HepG2 (cell line): ENCODE measurements around the gene PXDC1. TPM values are rescaled to one million over a fixed set of nuclear protein-coding genes. Genes with fewer than 3 reads are reported as not detected.

Experiments used
- CREM ChIP-seq, 2 experiments: sonication (generic) in 1 of 2; formaldehyde crosslinking in 1 of 2; IDR thresholded peaks; 2 replicates each; pipeline versions ENCODE4 v1.4.0 to v1.6.1; 2016 to 2020; ENCODE audit warnings: antibody characterized with exemption in 1 of 2, mild to moderate bottlenecking in 1 of 2, missing genetic modification reagents in 1 of 2
- ERF ChIP-seq: IDR thresholded peaks from 2 replicates; pipeline ENCODE4 v1.6.1; 2018; ENCODE audit warnings: missing biosample characterization, missing genetic modification reagents
- GFI1 ChIP-seq: sonication (generic); formaldehyde crosslinking; IDR thresholded peaks from 2 replicates; pipeline ENCODE4 v1.5.0; 2020; ENCODE audit warnings: missing genetic modification reagents, mild to moderate bottlenecking, borderline replicate concordance
- HNF1B ChIP-seq: sonication (generic); formaldehyde crosslinking; IDR thresholded peaks from 2 replicates; pipeline ENCODE4 v1.5.1; 2020; ENCODE audit warnings: mild to moderate bottlenecking, moderate library complexity, missing genetic modification reagents
- LCORL ChIP-seq, 2 experiments: fragments of 450-650 bp in 1 of 2; sonication (generic) in 1 of 2; formaldehyde crosslinking in 1 of 2; IDR thresholded peaks; 2 replicates each; pipeline versions ENCODE4 v1.5.0 to v1.6.1; 2017 to 2020; ENCODE audit warnings: antibody characterized with exemption in 1 of 2, missing genetic modification reagents in 1 of 2
- NR1H2 ChIP-seq: sonication (generic); formaldehyde crosslinking; IDR thresholded peaks from 2 replicates; pipeline ENCODE4 v1.8.1; 2022; ENCODE audit warnings: low read depth, missing genetic modification reagents, borderline replicate concordance
- PITX1 ChIP-seq: sonication (generic); formaldehyde crosslinking; IDR thresholded peaks from 2 replicates; pipeline ENCODE4 v1.5.1; 2020; ENCODE audit warnings: mild to moderate bottlenecking, missing genetic modification reagents
- SETDB1 ChIP-seq: sonication (generic); formaldehyde crosslinking; IDR thresholded peaks from 2 replicates; pipeline ENCODE4 v1.5.1; 2020; ENCODE audit warnings: missing genetic modification reagents, mild to moderate bottlenecking, borderline replicate concordance
- SMAD9 ChIP-seq: sonication (generic); formaldehyde crosslinking; IDR thresholded peaks from 2 replicates; pipeline ENCODE4 v1.5.1; 2020; ENCODE audit warnings: mild to moderate bottlenecking, missing genetic modification reagents
- TP53 ChIP-seq: sonication (generic); formaldehyde crosslinking; conservative IDR thresholded peaks from 2 replicates; pipeline ENCODE4 v1.4.0; 2020; ENCODE audit warnings: missing genetic modification reagents
- ZFAT ChIP-seq: sonication (generic); formaldehyde crosslinking; conservative IDR thresholded peaks from 2 replicates; pipeline ENCODE4 v1.8.1; 2023; ENCODE audit warnings: missing genetic modification reagents, inconsistent platforms
- ZFP36L2 ChIP-seq: sonication (generic); formaldehyde crosslinking; IDR thresholded peaks from 2 replicates; pipeline ENCODE4 v1.4.0; 2020; ENCODE audit warnings: missing genetic modification reagents
- ZFP37 ChIP-seq: sonication (generic); formaldehyde crosslinking; IDR thresholded peaks from 2 replicates; pipeline ENCODE4 v1.4.0; 2020; ENCODE audit warnings: missing genetic modification reagents, borderline replicate concordance
- ZNF274 ChIP-seq: sonication (generic); formaldehyde crosslinking; IDR thresholded peaks from 2 replicates; pipeline ENCODE4 v1.5.1; 2020; ENCODE audit warnings: mild to moderate bottlenecking, missing genetic modification reagents
- ZNF484 ChIP-seq: sonication (generic); formaldehyde crosslinking; IDR thresholded peaks from 2 replicates; pipeline ENCODE4 v1.5.1; 2020; ENCODE audit warnings: mild to moderate bottlenecking, low read depth, missing genetic modification reagents, borderline replicate concordance
- ZNF746 ChIP-seq: sonication (generic); formaldehyde crosslinking; IDR thresholded peaks from 2 replicates; pipeline ENCODE4 v1.8.0; 2022; ENCODE audit warnings: mild to moderate bottlenecking, missing genetic modification reagents
- polyA plus RNA-seq, 8 experiments: library from polyadenylated mRNA; depleted of rRNA in 3 of 8; stranded (reverse) in 7 of 8; unstranded in 1 of 8; fragments of >200 nt; fragmentation: Illumina TruSeq in 4 of 8; extraction: Trizol in 4 of 8; gene quantifications; 2 replicates each; pipeline versions ENCODE4 v1.2.1 to v1.2.3, GENCODE V29; 2011 to 2016; ENCODE audit warnings: low read depth in 4 of 8, missing spikeins in 1 of 8, mixed read lengths in 1 of 8; ENCODE audit not compliant: insufficient read depth in 1 of 8
- total RNA-seq, 5 experiments: library from RNA; depleted of rRNA; stranded (reverse); fragments of >200 nt; fragmentation: Illumina TruSeq; extraction: Trizol; gene quantifications; 2 replicates each; pipeline ENCODE4 v1.2.3, GENCODE V29; 2016; ENCODE audit warnings: low read depth in 1 of 5
- TF ChIP-seq, protein P1 (sequence below): sonication (generic); formaldehyde crosslinking; IDR thresholded peaks from 2 replicates; pipeline ENCODE4 v1.8.0; 2022; ENCODE audit warnings: missing genetic modification reagents, low read depth, mild to moderate bottlenecking, borderline replicate concordance
- TF ChIP-seq, protein P2 (sequence below): IDR thresholded peaks from 2 replicates; pipeline ENCODE4 v1.6.1; 2016; ENCODE audit warnings: mild to moderate bottlenecking
- TF ChIP-seq, protein P3 (sequence below): sonication (generic); formaldehyde crosslinking; IDR thresholded peaks from 2 replicates; pipeline ENCODE4 v1.4.0; 2020; ENCODE audit warnings: mild to moderate bottlenecking, missing genetic modification reagents
- TF ChIP-seq, protein P4 (sequence below): sonication (generic); formaldehyde crosslinking; IDR thresholded peaks from 2 replicates; pipeline ENCODE4 v1.5.0; 2020; ENCODE audit warnings: mild to moderate bottlenecking, missing genetic modification reagents, borderline replicate concordance

PXDC1 gene
- total and polyA plus RNA-seq, 2 of the 13 experiments (the other 11 are each of a cell fraction or from before 2014, with no cell fraction given): 32.4 to 34.7 TPM

- TF ChIP-seq, protein P1, sequence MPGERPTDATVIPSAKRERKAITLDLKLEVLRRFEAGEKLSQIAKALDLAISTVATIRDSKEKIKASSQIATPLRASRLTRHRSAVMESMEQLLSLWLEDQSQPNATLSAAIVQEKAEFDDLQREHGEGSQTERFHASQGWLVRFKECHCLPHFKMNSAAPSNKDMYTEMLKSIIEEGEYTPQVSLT (CRISPR knock-in tag): 0 out of 2 replicates have a peak, but pooled peaks have one; percentile 67
- TF ChIP-seq SMAD9 (CRISPR knock-in tag): 0 out of 2 replicates have a peak, but pooled peaks have one; percentile 16
- TF ChIP-seq HNF1B (CRISPR knock-in tag): peak; percentile 51
- peak; percentile 48; the same call in 1 of the 2 replicates for TF ChIP-seq ERF (CRISPR knock-in tag)
- no peak for TF ChIP-seq TP53
- TF ChIP-seq, protein P2, sequence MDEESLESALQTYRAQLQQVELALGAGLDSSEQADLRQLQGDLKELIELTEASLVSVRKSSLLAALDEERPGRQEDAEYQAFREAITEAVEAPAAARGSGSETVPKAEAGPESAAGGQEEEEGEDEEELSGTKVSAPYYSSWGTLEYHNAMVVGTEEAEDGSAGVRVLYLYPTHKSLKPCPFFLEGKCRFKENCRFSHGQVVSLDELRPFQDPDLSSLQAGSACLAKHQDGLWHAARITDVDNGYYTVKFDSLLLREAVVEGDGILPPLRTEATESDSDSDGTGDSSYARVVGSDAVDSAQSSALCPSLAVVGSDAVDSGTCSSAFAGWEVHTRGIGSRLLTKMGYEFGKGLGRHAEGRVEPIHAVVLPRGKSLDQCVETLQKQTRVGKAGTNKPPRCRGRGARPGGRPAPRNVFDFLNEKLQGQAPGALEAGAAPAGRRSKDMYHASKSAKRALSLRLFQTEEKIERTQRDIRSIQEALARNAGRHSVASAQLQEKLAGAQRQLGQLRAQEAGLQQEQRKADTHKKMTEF (CRISPR knock-in tag): peak; percentile 61; the same call in 1 of the 2 replicates
- no peak for TF ChIP-seq ZFAT (CRISPR knock-in tag)
- peak; percentile 54; the same call in 1 of the 2 replicates for TF ChIP-seq LCORL (IDR thresholded peaks at IDR 0.05)
- TF ChIP-seq LCORL (CRISPR knock-in tag; IDR thresholded peaks at IDR 0.05): peak; percentile 72
- peak; percentile 48; the same call in 1 of the 2 replicates for TF ChIP-seq CREM (IDR thresholded peaks at IDR 0.05)
- no peak for TF ChIP-seq CREM (CRISPR knock-in tag; IDR thresholded peaks at IDR 0.05)
- 0 out of 2 replicates have a peak, but pooled peaks have one; percentile 41 for TF ChIP-seq PITX1
- TF ChIP-seq, protein P3, sequence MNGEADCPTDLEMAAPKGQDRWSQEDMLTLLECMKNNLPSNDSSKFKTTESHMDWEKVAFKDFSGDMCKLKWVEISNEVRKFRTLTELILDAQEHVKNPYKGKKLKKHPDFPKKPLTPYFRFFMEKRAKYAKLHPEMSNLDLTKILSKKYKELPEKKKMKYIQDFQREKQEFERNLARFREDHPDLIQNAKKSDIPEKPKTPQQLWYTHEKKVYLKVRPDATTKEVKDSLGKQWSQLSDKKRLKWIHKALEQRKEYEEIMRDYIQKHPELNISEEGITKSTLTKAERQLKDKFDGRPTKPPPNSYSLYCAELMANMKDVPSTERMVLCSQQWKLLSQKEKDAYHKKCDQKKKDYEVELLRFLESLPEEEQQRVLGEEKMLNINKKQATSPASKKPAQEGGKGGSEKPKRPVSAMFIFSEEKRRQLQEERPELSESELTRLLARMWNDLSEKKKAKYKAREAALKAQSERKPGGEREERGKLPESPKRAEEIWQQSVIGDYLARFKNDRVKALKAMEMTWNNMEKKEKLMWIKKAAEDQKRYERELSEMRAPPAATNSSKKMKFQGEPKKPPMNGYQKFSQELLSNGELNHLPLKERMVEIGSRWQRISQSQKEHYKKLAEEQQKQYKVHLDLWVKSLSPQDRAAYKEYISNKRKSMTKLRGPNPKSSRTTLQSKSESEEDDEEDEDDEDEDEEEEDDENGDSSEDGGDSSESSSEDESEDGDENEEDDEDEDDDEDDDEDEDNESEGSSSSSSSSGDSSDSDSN (CRISPR knock-in tag): no peak
- TF ChIP-seq ZNF274: peak; percentile 46; the same call in 1 of the 2 replicates
- TF ChIP-seq ZNF746: no peak
- TF ChIP-seq, protein P4, sequence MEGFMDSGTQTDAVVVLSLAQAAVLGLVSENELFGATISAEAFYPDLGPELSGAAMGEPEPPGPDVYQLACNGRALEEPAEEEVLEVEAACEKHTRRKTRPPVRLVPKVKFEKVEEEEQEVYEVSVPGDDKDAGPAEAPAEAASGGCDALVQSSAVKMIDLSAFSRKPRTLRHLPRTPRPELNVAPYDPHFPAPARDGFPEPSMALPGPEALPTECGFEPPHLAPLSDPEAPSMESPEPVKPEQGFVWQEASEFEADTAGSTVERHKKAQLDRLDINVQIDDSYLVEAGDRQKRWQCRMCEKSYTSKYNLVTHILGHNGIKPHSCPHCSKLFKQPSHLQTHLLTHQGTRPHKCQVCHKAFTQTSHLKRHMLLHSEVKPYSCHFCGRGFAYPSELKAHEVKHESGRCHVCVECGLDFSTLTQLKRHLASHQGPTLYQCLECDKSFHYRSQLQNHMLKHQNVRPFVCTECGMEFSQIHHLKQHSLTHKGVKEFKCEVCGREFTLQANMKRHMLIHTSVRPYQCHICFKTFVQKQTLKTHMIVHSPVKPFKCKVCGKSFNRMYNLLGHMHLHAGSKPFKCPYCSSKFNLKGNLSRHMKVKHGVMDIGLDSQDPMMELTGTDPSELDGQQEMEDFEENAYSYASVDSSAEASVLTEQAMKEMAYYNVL (CRISPR knock-in tag): no peak
- no peak for TF ChIP-seq ZFP37 (CRISPR knock-in tag)
- no peak for TF ChIP-seq ZNF484
- TF ChIP-seq ZFP36L2 (CRISPR knock-in tag): no peak
- no peak for TF ChIP-seq SETDB1 (CRISPR knock-in tag)
- TF ChIP-seq GFI1 (CRISPR knock-in tag): peak; percentile 87
- TF ChIP-seq NR1H2: no peak
These were observed 45.9 kb upstream of the PXDC1 start (continued) for GRCh38 chr6:3797231-3798054.
